IMR-90 (cell line): ENCODE data around the gene GOLPH3L. TPM values are rescaled to one million over a fixed set of nuclear protein-coding genes. Genes with fewer than 3 reads are reported as not detected.
"Not testable (repeated sequence)": the region's sequence is repeated elsewhere in the genome, so short reads cannot be mapped to it uniquely, and the experiment has no call there.

ENCODE experiments used
- ATAC-seq: fragments of 200-7000 bp; cut with Tn5 transposase; 2 replicates; pipeline ENCODE4 v1.9.1; 2020; ENCODE audit warnings: low read depth, mild to moderate bottlenecking, moderate library complexity
- BruUV-seq: library from RNA; stranded (reverse); fragments of 400-500 nt; replicated peaks from 2 replicates; lab custom pipeline; 2021; lab: Mats Ljungman, UMichigan
- CTCF ChIA-PET: fragments of 300-600 bp; formaldehyde crosslinking; extraction: SDS; loops from one replicate; lab custom pipeline; 2021; ENCODE audit warnings: antibody characterized with exemption; lab: Yijun Ruan, JAX
- POLR2A ChIA-PET: fragments of 300-600 bp; sonication (Branson Sonifier 250); formaldehyde crosslinking; loops from one replicate; lab custom pipeline; 2022; ENCODE audit warnings: antibody characterized with exemption; ENCODE audit not compliant: unreplicated experiment; lab: Charles Lee
- DNase-seq: peaks from one replicate; pipeline ENCODE4 v3.0.0; 2013
- H2AFZ ChIP-seq: replicated peaks from 2 replicates; pipeline ENCODE3; 2013; ENCODE audit warnings: low read length, mild to moderate bottlenecking; ENCODE audit not compliant: poor library complexity
- H2AK5ac ChIP-seq: 2 replicates; pipeline ENCODE4 v1.6.1; 2013; ENCODE audit warnings: low read depth, low read length, inconsistent platforms
- H2AK9ac ChIP-seq: replicated peaks from 2 replicates; pipeline ENCODE3; 2013; ENCODE audit warnings: mild to moderate bottlenecking, low read depth, low read length, moderate library complexity; ENCODE audit not compliant: poor library complexity
- H2BK120ac ChIP-seq: 2 replicates; pipeline ENCODE4 v1.6.1; 2013; ENCODE audit warnings: low read depth, low read length, inconsistent platforms
- H2BK15ac ChIP-seq: 3 replicates; pipeline ENCODE4 v1.6.1; 2013; ENCODE audit warnings: low read depth, low read length, inconsistent platforms
- H2BK20ac ChIP-seq: 2 replicates; pipeline ENCODE4 v1.6.1; 2013; ENCODE audit warnings: low read depth, mild to moderate bottlenecking, inconsistent platforms, low read length, moderate library complexity
- H2BK5ac ChIP-seq: 2 replicates; pipeline ENCODE4 v1.6.1; 2013; ENCODE audit warnings: mild to moderate bottlenecking, low read depth, low read length, inconsistent platforms; ENCODE audit not compliant: poor library complexity, severe bottlenecking
- H3K14ac ChIP-seq: replicated peaks from 2 replicates; pipeline ENCODE4 v1.6.1; 2013; ENCODE audit warnings: low read depth, low read length, inconsistent platforms
- H3K18ac ChIP-seq: 2 replicates; pipeline ENCODE4 v1.6.1; 2013; ENCODE audit warnings: low read depth, low read length, control low read depth
- H3K23ac ChIP-seq: 2 replicates; pipeline ENCODE4 v1.6.1; 2013; ENCODE audit warnings: low read depth, low read length, inconsistent platforms
- H3K27ac ChIP-seq: 2 replicates; pipeline ENCODE4 v1.5.1; 2013; ENCODE audit warnings: mild to moderate bottlenecking, control low read depth, low read length; ENCODE audit not compliant: insufficient read depth
- H3K27me3 ChIP-seq: 2 replicates; pipeline ENCODE4 v1.6.1; 2013; ENCODE audit warnings: low read length; ENCODE audit not compliant: control insufficient read depth, insufficient read depth
- H3K36me3 ChIP-seq: 2 replicates; pipeline ENCODE4 v1.6.1; 2013; ENCODE audit warnings: low read length, mixed read lengths; ENCODE audit not compliant: control insufficient read depth, insufficient read depth
- H3K4ac ChIP-seq: 2 replicates; pipeline ENCODE4 v1.6.1; 2013; ENCODE audit warnings: low read depth, low read length, inconsistent platforms
- H3K4me1 ChIP-seq: 2 replicates; pipeline ENCODE4 v1.6.1; 2013; ENCODE audit warnings: low read length, mixed read lengths; ENCODE audit not compliant: control insufficient read depth, insufficient read depth
- H3K4me2 ChIP-seq: 2 replicates; pipeline ENCODE4 v1.6.1; 2013; ENCODE audit warnings: low read depth, mild to moderate bottlenecking, control low read depth, low read length, moderate library complexity
- H3K4me3 ChIP-seq: 2 replicates; pipeline ENCODE4 v1.5.1; 2013; ENCODE audit warnings: low read depth, mild to moderate bottlenecking, control low read depth, low read length, moderate library complexity; ENCODE audit not compliant: insufficient read depth
- H3K56ac ChIP-seq: 2 replicates; pipeline ENCODE4 v1.6.1; 2013; ENCODE audit warnings: low read length, inconsistent platforms; ENCODE audit not compliant: insufficient read depth; ENCODE audit errors: extremely low read depth
- H3K79me1 ChIP-seq, 2 experiments: 2 replicates each; pipeline ENCODE4 v1.6.1; 2013; ENCODE audit warnings: low read length in 2 of 2, inconsistent platforms in 1 of 2, low read depth in 1 of 2
- H3K9ac ChIP-seq: 2 replicates; pipeline ENCODE4 v1.6.1; 2013; ENCODE audit warnings: low read depth, low read length, control low read depth
- H3K9me1 ChIP-seq: 2 replicates; pipeline ENCODE4 v1.6.1; 2013; ENCODE audit warnings: low read length, inconsistent platforms; ENCODE audit not compliant: insufficient read depth
- H3K9me3 ChIP-seq: 2 replicates; pipeline ENCODE4 v1.6.1; 2013; ENCODE audit warnings: low read length; ENCODE audit not compliant: control insufficient read depth, insufficient read depth
- H4K20me1 ChIP-seq: 2 replicates; pipeline ENCODE4 v1.6.1; 2013; ENCODE audit warnings: low read length, inconsistent platforms; ENCODE audit not compliant: insufficient read depth
- H4K5ac ChIP-seq: 2 replicates; pipeline ENCODE4 v1.6.1; 2013; ENCODE audit warnings: mild to moderate bottlenecking, low read depth, low read length, control low read depth
- H4K8ac ChIP-seq, 2 experiments: 2 replicates each; pipeline ENCODE4 v1.6.1; 2013; ENCODE audit warnings: low read depth in 2 of 2, low read length in 2 of 2, control low read depth in 1 of 2, inconsistent platforms in 1 of 2
- H4K91ac ChIP-seq: 2 replicates; pipeline ENCODE4 v1.6.1; 2013; ENCODE audit warnings: low read depth, low read length, inconsistent platforms; ENCODE audit not compliant: insufficient read depth
- WGBS, 2 experiments: methylation state at CpG; one replicate each; pipeline versions ENCODE4 v1.1.5 to v1.1.7; 2013; ENCODE audit warnings: missing lambda C conversion rate in 2 of 2; ENCODE audit not compliant: insufficient read length in 1 of 2; ENCODE audit errors: extremely low coverage in 2 of 2; 5-methylcytosine and 5-hydroxymethylcytosine counted together
- dilution Hi-C: fragments of 300-500 bp; cut with HindIII; formaldehyde crosslinking; loops from one replicate; pipeline ENCODE4 v1.14.3; 2018; ENCODE audit warnings: low sequenced_read_pairs; ENCODE audit not compliant: unreplicated experiment
- in situ Hi-C: fragments of 300-500 bp; cut with MboI; formaldehyde crosslinking; loops from 3 replicates; pipeline ENCODE4 v1.14.3; 2019; ENCODE audit warnings: low sequenced_read_pairs, inconsistent platforms, mixed read lengths
- intact Hi-C: fragments of 100-400 bp; cut with micrococcal nuclease; formaldehyde crosslinking; loops from 2 replicates; pipeline ENCODE4 v1.10.0; 2022
- polyA plus RNA-seq, 3 experiments: library from polyadenylated mRNA; depleted of rRNA; stranded (reverse); fragments of >200 nt; gene quantifications; 2 replicates each; pipeline ENCODE4 v1.2.3, GENCODE V29; 2012; ENCODE audit warnings: low replicate concordance in 1 of 3
- total RNA-seq: library from RNA; depleted of rRNA; stranded (reverse); fragments of >200 nt; gene quantifications from 2 replicates; pipeline ENCODE4 v1.2.3, GENCODE V29; 2012

GOLPH3L gene
- total and polyA plus RNA-seq, 2 of the 4 experiments (the other 2 are of a cell fraction) = 9.5 to 11.0 TPM

- peaks cover 10% of the 10 kb centered on the region for H3K4me1 ChIP-seq
- H3K27ac ChIP-seq, H3K4me2 ChIP-seq, H3K14ac ChIP-seq, H3K9ac ChIP-seq, H3K56ac ChIP-seq, H4K8ac ChIP-seq, H4K91ac ChIP-seq, H3K4me3 ChIP-seq, H3K23ac ChIP-seq, DNase-seq, H4K20me1 ChIP-seq, H2AFZ ChIP-seq, H3K9me3 ChIP-seq, H2AK9ac ChIP-seq, H3K9me1 ChIP-seq, H4K5ac ChIP-seq, H3K4ac ChIP-seq, ATAC-seq, H3K18ac ChIP-seq, H2BK5ac ChIP-seq, BruUV-seq, in situ Hi-C loops, H2AK5ac ChIP-seq, dilution Hi-C loops, intact Hi-C loops, POLR2A ChIA-PET, H2BK120ac ChIP-seq, H2BK15ac ChIP-seq, H2BK20ac ChIP-seq, H3K27me3 ChIP-seq: not testable (repeated sequence)
- CTCF ChIA-PET = interaction anchor here (0.7 kb wide), 1 partner anchor 188 kb away, joined by 6 read pairs; no protein-coding TSS in a partner anchor
- peaks cover 23% of the 10 kb centered on the region for H3K36me3 ChIP-seq
- no CpG with 5 or more reads among the region's 1 CpG for WGBS, 2 experiments
- peaks cover 23 to 56% of the 10 kb centered on the region in 2 experiments for H3K79me1 ChIP-seq
Measured at GRCh38 chr1:150624546-150624945, 72.4 kb downstream of the GOLPH3L start.

- H4K91ac ChIP-seq, H2BK120ac ChIP-seq, H3K27me3 ChIP-seq, H3K4me2 ChIP-seq, H3K27ac ChIP-seq, H2AK5ac ChIP-seq, intact Hi-C loops, DNase-seq, H4K5ac ChIP-seq, H3K23ac ChIP-seq, H3K18ac ChIP-seq, in situ Hi-C loops, H3K9ac ChIP-seq, H3K14ac ChIP-seq, H2AK9ac ChIP-seq, ATAC-seq, H2BK20ac ChIP-seq, dilution Hi-C loops, H4K8ac ChIP-seq, H3K9me1 ChIP-seq, POLR2A ChIA-PET, H2BK5ac ChIP-seq, BruUV-seq, H3K4me3 ChIP-seq, H3K56ac ChIP-seq, H2BK15ac ChIP-seq, H2AFZ ChIP-seq, H4K20me1 ChIP-seq, H3K9me3 ChIP-seq, H3K4ac ChIP-seq: not testable (repeated sequence)
- WGBS, 2 experiments = no CpG with 5 or more reads among the region's 1 CpG
- CTCF ChIA-PET = interaction anchor here (0.7 kb wide), 1 partner anchor 188 kb away, joined by 6 read pairs; no protein-coding TSS in a partner anchor
- Histone ChIP-seq H3K36me3 (peaks cover 23% of the 10 kb centered on the region), H3K4me1 (peaks cover 10% of the 10 kb centered on the region), H3K79me1 (peaks cover 23 to 56% of the 10 kb centered on the region in 2 experiments)
Measured at GRCh38 chr1:150624134-150624533, 72.8 kb downstream of the GOLPH3L start.
